B cell (primary cell): ENCODE results near the gene CNR2. TPM values are rescaled to one million over a fixed set of nuclear protein-coding genes. Genes with fewer than 3 reads are reported as not detected.

Experiments used
- ATAC-seq: fragments of 200-7000 bp; cut with Tn5 transposase; one replicate; pipeline ENCODE4 v1.10.0; 2021; ENCODE audit warnings: low read depth, mild to moderate bottlenecking, moderate number of reproducible peaks, moderate library complexity
- CTCF ChIA-PET: fragments of 350-600 bp; sonication (Branson Sonifier 250); formaldehyde crosslinking; loops from one replicate; lab custom pipeline; 2021; ENCODE audit warnings: antibody characterized with exemption, inconsistent platforms; lab: Charles Lee
- POLR2A ChIA-PET: fragments of 350-600 bp; sonication (Branson Sonifier 250); formaldehyde crosslinking; loops from one replicate; lab custom pipeline; 2021; ENCODE audit warnings: antibody characterized with exemption; lab: Charles Lee
- DNase-seq: peaks from one replicate; pipeline ENCODE4 v3.0.0; 2013
- H2AFZ ChIP-seq: 2 replicates; pipeline ENCODE4 v1.6.1; 2012; ENCODE audit warnings: mild to moderate bottlenecking, low read depth, low read length; ENCODE audit not compliant: insufficient read depth, poor library complexity, severe bottlenecking
- H3K27ac ChIP-seq, 2 donors: 1 replicate in 1 of 2; 2 replicates in 1 of 2; pipeline ENCODE4 v1.5.1; 2012 to 2013; ENCODE audit warnings: low read length in 2 of 2, mild to moderate bottlenecking in 2 of 2, moderate library complexity in 1 of 2
- H3K27me3 ChIP-seq, 4 experiments: fragments of 200-600 bp in 1 of 4; sonication (generic) in 1 of 4; replicated peaks in 1 of 4; 1 replicate in 2 of 4; 2 replicates in 2 of 4; pipeline versions ENCODE4 v1.6.1 to v1.7.0; 2013 to 2016; ENCODE audit warnings: low read length in 3 of 4, mild to moderate bottlenecking in 2 of 4, mixed read lengths in 1 of 4, moderate library complexity in 1 of 4; ENCODE audit not compliant: insufficient read depth in 4 of 4, control insufficient read depth in 3 of 4; ENCODE audit errors: control extremely low read depth in 1 of 4
- H3K36me3 ChIP-seq, 2 experiments: replicated peaks in 1 of 2; 1 replicate in 1 of 2; 2 replicates in 1 of 2; pipeline versions ENCODE4 v1.6.1 to v1.7.1; 2013; ENCODE audit warnings: low read length in 1 of 2; ENCODE audit not compliant: insufficient read depth in 2 of 2, control insufficient read depth in 1 of 2; ENCODE audit errors: control extremely low read depth in 1 of 2, extremely low read depth in 1 of 2
- H3K4me1 ChIP-seq, 2 donors: fragments of 200-600 bp in 1 of 2; sonication (generic) in 1 of 2; 1 replicate in 1 of 2; 2 replicates in 1 of 2; pipeline versions ENCODE4 v1.5.1 to v1.6.1; 2013 to 2017; ENCODE audit warnings: low read length in 2 of 2; ENCODE audit not compliant: control insufficient read depth in 2 of 2, insufficient read depth in 2 of 2
- H3K4me2 ChIP-seq: replicated peaks from 2 replicates; pipeline ENCODE3; 2012; ENCODE audit warnings: mild to moderate bottlenecking, low read depth, low read length; ENCODE audit not compliant: poor library complexity, severe bottlenecking
- H3K4me3 ChIP-seq, 5 experiments: fragments of 200-600 bp in 1 of 5; sonication (generic) in 1 of 5; 1 replicate in 3 of 5; 2 replicates in 2 of 5; pipeline versions ENCODE4 v1.5.1 to v1.7.0; 2011 to 2016; ENCODE audit warnings: low read length in 4 of 5, mild to moderate bottlenecking in 4 of 5, low read depth in 2 of 5, control low read depth in 1 of 5, moderate library complexity in 1 of 5; ENCODE audit not compliant: insufficient read depth in 1 of 5; ENCODE audit errors: control extremely low read depth in 1 of 5, extremely low read depth in 1 of 5
- H3K79me2 ChIP-seq: fragments of 200-600 bp; sonication (generic); one replicate; pipeline ENCODE4 v1.6.0; 2016; ENCODE audit warnings: low read length; ENCODE audit not compliant: control insufficient read depth, insufficient read depth
- H3K9ac ChIP-seq: fragments of 200-600 bp; sonication (generic); 2 replicates; pipeline ENCODE4 v1.6.1; 2017; ENCODE audit warnings: mild to moderate bottlenecking, low read length, moderate library complexity
- H3K9me3 ChIP-seq, 3 donors: one replicate each; pipeline versions ENCODE4 v1.6.1 to v1.7.1; 2013; ENCODE audit warnings: low read length in 2 of 3; ENCODE audit not compliant: control insufficient read depth in 2 of 3, insufficient read depth in 1 of 3; ENCODE audit errors: control extremely low read depth in 1 of 3
- H4K20me1 ChIP-seq: 2 replicates; pipeline ENCODE4 v1.6.0; 2012; ENCODE audit warnings: mild to moderate bottlenecking, low read length; ENCODE audit not compliant: insufficient read depth, control insufficient read depth, poor library complexity, severe bottlenecking
- H3K27ac Mint-ChIP-seq: one replicate; pipeline ENCODE4 v1.8.0; 2021; ENCODE audit warnings: mixed read lengths
- H3K27me3 Mint-ChIP-seq: one replicate; pipeline ENCODE4 v1.8.0; 2021; ENCODE audit warnings: mixed read lengths
- H3K4me1 Mint-ChIP-seq: one replicate; pipeline ENCODE4 v1.8.0; 2021; ENCODE audit warnings: mixed read lengths
- H3K4me3 Mint-ChIP-seq: one replicate; pipeline ENCODE4 v1.8.0; 2021; ENCODE audit warnings: mixed read lengths
- H3K9me3 Mint-ChIP-seq: one replicate; pipeline ENCODE4 v1.8.0; 2022; ENCODE audit warnings: mixed read lengths; ENCODE audit not compliant: insufficient read depth
- EZH2 ChIP-seq: IDR thresholded peaks from 2 replicates; pipeline ENCODE4 v1.6.1; 2012; ENCODE audit warnings: borderline replicate concordance, low read depth, mild to moderate bottlenecking, moderate library complexity, low read length; ENCODE audit not compliant: insufficient read depth, poor library complexity, severe bottlenecking
- WGBS: methylation state at CpG from one replicate; pipeline ENCODE4 v1.1.5; 2013; ENCODE audit warnings: missing lambda C conversion rate; ENCODE audit not compliant: insufficient coverage; 5-methylcytosine and 5-hydroxymethylcytosine counted together
- intact Hi-C: fragments of 100-400 bp; cut with micrococcal nuclease; formaldehyde crosslinking; loops from one replicate; pipeline ENCODE4 v1.10.0; 2022
- polyA plus RNA-seq: library from polyadenylated mRNA; depleted of rRNA; stranded (reverse); fragments of >200 nt; gene quantifications from 2 replicates; pipeline ENCODE4 v1.2.3, GENCODE V29; 2012
- total RNA-seq, 2 donors: library from RNA; stranded (reverse); fragments of 120-200 nt in 1 of 2; gene quantifications; 1 replicate in 1 of 2; 2 replicates in 1 of 2; pipeline versions ENCODE4 v1.2.3 to v1.2.4, GENCODE V29; 2013 to 2022
- TF ChIP-seq, protein P1 (sequence below): fragments of 200-600 bp; IDR thresholded peaks from one replicate; pipeline ENCODE4 v1.8.0; 2022; ENCODE audit warnings: antibody characterized with exemption, mild to moderate bottlenecking

CNR2 gene
- total and polyA plus RNA-seq, 2 donors (not counting 1 experiment from before 2014, with no cell fraction given): 45.6 to 63.4 TPM

DNA sequence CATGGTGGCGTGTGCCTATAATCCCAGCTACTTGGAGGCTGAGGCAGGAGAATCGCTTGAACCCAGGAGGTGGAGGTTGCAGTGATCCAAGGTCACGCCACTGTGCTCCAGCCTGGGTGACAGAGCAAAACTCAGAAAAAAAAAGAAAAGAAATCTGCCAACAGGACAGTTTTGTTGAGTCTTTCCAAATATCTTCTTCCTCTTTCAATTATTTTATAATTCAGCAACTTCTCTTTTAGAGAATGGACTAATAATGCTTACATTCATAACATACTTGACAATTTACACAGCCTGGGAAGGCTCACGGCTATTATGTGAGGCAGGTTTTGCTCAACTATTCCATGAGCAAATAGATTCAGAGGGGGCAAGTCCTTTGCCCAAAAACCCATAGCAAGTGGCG is 18.1 kb downstream of the CNR2 start:
- intact Hi-C loops: no loop called here
- Mint-ChIP-seq H3K27me3 (no peaks in the 10 kb centered on the region), H3K27ac (peak overlapping the region; percentile 84), H3K9me3 (no peaks in the 10 kb centered on the region), H3K4me3 (no peak overlapping the region), H3K4me1 (peaks cover 77% of the 10 kb centered on the region)
- H3K79me2 ChIP-seq: peaks cover 92% of the 10 kb centered on the region
- DNase-seq: no peak
- no peak for ATAC-seq
- 87% methylated on average over 4 of the region's 5 CpGs for WGBS
- no peak overlapping the region for H2AFZ ChIP-seq
- H3K36me3 ChIP-seq: peaks cover 3 to 45% of the 10 kb centered on the region in 2 experiments
- peaks cover 40% of the 10 kb centered on the region for H4K20me1 ChIP-seq
- H3K27ac ChIP-seq: peak overlapping the region in 1 of 2 donors; percentile 72
- CTCF ChIA-PET: no interaction called here
- H3K4me2 ChIP-seq: peak overlapping the region; percentile 27
- POLR2A ChIA-PET: interaction anchor here (9.7 kb wide), 1 partner anchor 16 kb away, joined by 81 read pairs; the partner anchor contains the start of gene CNR2
- no peaks in the 10 kb centered on the region for H3K9me3 ChIP-seq
- no peak overlapping the region for H3K4me3 ChIP-seq
- no peaks in the 10 kb centered on the region for H3K27me3 ChIP-seq
- TF ChIP-seq, protein P1, sequence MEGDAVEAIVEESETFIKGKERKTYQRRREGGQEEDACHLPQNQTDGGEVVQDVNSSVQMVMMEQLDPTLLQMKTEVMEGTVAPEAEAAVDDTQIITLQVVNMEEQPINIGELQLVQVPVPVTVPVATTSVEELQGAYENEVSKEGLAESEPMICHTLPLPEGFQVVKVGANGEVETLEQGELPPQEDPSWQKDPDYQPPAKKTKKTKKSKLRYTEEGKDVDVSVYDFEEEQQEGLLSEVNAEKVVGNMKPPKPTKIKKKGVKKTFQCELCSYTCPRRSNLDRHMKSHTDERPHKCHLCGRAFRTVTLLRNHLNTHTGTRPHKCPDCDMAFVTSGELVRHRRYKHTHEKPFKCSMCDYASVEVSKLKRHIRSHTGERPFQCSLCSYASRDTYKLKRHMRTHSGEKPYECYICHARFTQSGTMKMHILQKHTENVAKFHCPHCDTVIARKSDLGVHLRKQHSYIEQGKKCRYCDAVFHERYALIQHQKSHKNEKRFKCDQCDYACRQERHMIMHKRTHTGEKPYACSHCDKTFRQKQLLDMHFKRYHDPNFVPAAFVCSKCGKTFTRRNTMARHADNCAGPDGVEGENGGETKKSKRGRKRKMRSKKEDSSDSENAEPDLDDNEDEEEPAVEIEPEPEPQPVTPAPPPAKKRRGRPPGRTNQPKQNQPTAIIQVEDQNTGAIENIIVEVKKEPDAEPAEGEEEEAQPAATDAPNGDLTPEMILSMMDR: no peak
- no peak for TF ChIP-seq EZH2
- no peak overlapping the region for H3K9ac ChIP-seq
- peaks cover 76 to 85% of the 10 kb centered on the region in 2 donors for H3K4me1 ChIP-seq

DNA sequence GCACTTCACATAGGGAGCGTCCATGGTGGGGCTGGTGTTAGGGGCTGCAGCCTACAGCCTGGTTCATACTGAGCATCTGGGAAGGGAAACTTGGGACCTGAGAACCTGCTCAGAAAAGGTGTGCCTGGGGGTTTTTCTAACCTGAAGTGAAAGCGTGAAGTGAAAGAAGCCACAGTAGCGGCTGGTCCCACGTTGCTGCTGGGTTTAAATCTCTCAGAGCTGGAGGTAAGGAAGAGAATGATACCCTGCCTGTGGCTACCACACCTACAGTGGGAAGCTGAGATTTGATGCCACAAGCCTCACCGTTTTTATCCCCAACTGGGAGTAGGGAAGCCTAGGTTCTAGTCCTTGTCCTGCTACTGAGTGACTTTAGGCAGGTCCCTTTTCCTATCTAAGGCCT is 24.1 kb downstream of the CNR2 start:
- peak; percentile 62 for ATAC-seq
- intact Hi-C loops: loop anchor here (1.0 to 2.0 kb wide), 2 partner anchors 20 to 42 kb away; no protein-coding TSS in a partner anchor
- peak overlapping the region in 1 of 5 experiments; percentile 60 for H3K4me3 ChIP-seq
- H3K9me3 ChIP-seq: no peaks in the 10 kb centered on the region
- H3K79me2 ChIP-seq: peaks cover 85% of the 10 kb centered on the region
- 0% methylated on average over 3 of the region's 5 CpGs for WGBS
- Mint-ChIP-seq H3K4me1 (peaks cover 72% of the 10 kb centered on the region), H3K27me3 (no peaks in the 10 kb centered on the region), H3K27ac (peak overlapping the region; percentile 88), H3K9me3 (no peaks in the 10 kb centered on the region), H3K4me3 (peak overlapping the region; percentile 81)
- H3K4me1 ChIP-seq: peaks cover 68 to 74% of the 10 kb centered on the region in 2 donors
- H3K9ac ChIP-seq: peak overlapping the region; percentile 54
- peaks cover 43% of the 10 kb centered on the region for H4K20me1 ChIP-seq
- peak overlapping the region; percentile 78 for H3K4me2 ChIP-seq
- TF ChIP-seq, protein P1: no peak
- no peak for TF ChIP-seq EZH2
- ChIA-PET POLR2A (interaction anchor here (0.6 to 1.9 kb wide), 6 partner anchors 15 to 117 kb away, joined by 3 to 9 read pairs (median 3); partner anchors contain the start of genes CNR2 and HMGCL), CTCF (interaction anchor here (0.7 to 3.8 kb wide), 8 partner anchors 10 to 90 kb away, joined by 3 to 22 read pairs (median 4); no protein-coding TSS in a partner anchor)
- peak; percentile 78 for DNase-seq
- H2AFZ ChIP-seq: no peak overlapping the region
- H3K27ac ChIP-seq: peak overlapping the region; percentile 70 to 82
- no peaks in the 10 kb centered on the region for H3K27me3 ChIP-seq
- peaks cover 2 to 43% of the 10 kb centered on the region in 2 experiments for H3K36me3 ChIP-seq
